Measurements from ENCODE around the gene BCOR.

Gene BCOR

GRCh38 chrX:40111868-40112267, 14.1 kb upstream of the BCOR start:
- DNase-seq = no peak

DNA sequence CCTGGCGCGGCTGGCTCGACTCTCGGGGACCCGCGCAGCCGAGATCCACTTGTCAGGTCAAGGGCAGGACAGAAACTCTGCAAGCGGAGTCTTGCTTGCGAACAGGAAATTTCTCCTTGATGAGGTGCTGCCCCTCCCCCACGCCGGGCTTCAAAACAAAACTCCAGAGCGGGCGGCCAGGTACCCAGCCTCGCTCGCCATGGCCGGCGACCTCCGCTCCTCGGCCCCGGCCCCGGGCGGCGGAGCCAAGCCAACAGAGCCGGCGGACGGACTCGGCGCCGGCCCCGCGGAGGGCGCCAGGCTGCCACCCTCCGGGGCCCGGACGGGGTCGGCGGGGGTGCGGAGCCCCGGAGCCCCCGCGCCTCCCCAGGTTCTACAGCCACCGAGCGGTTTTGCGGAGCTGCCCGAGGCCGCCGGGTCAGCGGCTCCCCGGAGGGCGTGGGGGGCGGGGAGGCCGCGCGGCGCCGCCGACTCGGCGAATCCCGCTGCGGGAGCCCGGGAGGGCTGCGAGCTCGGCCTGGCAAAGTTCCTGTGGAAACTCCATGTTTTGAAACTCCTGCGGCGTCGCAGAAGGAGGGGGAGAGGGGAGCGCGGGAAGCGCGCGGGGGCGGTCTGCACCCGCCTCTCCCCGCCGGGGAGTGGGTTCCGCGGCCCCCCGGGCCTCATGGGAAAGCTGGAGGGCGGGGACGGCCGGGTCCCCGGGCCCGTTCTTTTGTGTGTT, 11.7 kb upstream of the BCOR start:
- no peak for DNase-seq

- DNase-seq = peak; percentile 65
These were observed 11.2 kb upstream of the BCOR start for GRCh38 chrX:40108959-40109287.

DNA sequence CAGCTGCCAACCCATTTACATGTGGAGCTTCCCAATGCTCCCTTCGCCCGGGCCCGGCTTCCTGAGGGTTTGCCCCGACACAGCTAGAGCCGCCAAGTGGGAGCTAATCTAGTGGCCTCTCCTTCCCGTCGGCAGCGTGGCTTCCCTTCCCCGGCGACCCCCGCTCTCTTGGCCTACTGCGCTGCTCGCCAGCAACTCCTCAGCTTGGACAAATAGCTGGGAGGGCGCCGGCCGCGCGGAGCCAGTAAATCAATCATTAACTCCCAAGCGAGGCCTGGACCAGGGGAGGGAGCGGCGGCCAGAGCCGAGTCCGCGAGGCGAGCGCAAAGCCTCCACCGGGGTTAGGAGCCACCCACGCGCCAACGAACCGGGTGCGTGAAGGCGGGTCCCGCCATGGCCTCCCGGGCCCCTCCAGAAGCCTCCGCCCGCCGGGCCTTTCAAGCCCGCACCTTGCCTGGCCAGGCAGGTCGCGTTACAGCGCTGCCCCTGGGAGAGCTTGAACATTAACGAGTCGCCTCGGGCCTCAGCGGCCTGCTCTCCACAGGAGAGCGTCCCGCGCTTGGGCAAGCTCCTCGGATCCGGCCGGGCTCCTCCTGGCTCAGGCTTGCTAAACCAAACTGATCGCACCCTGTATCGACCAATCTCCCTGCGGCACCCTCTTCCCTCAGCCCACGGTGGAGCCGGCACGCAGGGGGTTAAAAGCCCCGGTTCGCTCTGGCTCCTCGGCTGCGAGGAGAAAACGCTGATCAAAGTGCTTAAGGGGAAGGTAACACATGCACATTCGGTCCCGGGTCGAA, 10.6 kb upstream of the BCOR start:
- no peak for DNase-seq

DNA sequence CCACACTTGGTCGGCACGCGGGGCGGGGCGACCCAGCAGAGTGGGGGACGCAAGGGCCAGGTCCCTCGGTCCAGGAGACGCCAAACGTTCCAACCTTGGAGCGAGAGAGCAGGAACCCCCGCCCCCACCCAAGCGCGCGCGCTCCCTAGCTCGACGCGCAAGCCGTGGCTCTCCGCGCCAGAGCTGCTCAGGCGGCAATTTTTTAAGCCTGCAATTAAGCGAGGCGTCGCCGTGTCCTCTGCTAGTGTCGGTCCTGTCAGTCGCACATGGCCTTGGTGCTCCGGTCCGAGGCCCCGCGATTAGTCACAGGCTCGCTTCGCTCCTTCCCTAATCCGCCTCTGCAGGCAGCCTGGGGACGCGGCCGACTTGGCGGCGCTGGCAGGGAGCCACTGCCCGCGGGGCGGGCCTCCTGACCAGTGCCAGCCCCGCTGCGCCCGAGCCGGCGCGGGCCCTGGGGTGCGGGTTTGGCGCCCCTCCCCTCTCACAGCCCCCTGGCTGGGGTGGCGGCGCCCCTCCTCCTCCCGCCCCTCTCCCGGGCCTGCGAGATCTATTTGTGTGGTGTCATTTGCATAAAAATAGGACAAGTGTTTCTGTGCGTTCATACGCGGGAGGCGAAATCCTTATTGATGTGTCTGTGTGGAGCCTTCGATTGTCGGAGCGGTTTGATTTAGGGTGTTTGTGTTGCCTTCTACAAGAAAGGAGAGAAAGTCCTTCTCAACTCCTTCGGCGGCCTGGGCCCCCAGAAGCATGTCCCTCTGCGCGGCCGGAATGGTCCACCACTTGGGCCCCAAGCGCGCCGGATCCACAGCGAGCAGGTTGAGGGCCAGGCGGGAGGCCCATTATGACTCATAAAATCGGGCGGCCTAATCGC, 9.8 kb upstream of the BCOR start:
- DNase-seq = no peak

GRCh38 chrX:40106676-40107290, 9.0 kb upstream of the BCOR start:
- no peak for DNase-seq

- peak; percentile 67 for DNase-seq
These were observed 8.3 kb upstream of the BCOR start for GRCh38 chrX:40105835-40106675.

GRCh38 chrX:40104985-40105834, 7.5 kb upstream of the BCOR start:
- DNase-seq = no peak

DNA sequence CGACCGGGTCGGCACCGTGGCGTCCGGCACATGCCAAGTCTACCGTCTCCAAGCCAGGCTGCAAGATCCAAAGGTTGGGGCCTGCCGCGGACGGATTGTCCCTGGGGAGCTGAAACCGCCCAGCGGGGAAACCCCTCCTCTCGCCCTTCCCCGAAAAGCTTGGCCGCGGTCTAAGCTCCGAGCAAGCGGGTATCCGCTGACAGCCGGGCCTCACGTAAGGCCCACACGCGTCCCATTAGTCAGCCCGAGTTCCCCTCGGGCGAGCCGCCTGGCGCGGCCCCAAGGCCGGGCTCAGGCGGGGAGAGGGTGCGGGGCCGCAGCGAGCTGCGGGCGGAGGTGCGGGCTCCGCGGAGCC, 6.8 kb upstream of the BCOR start:
- DNase-seq = no peak

DNA sequence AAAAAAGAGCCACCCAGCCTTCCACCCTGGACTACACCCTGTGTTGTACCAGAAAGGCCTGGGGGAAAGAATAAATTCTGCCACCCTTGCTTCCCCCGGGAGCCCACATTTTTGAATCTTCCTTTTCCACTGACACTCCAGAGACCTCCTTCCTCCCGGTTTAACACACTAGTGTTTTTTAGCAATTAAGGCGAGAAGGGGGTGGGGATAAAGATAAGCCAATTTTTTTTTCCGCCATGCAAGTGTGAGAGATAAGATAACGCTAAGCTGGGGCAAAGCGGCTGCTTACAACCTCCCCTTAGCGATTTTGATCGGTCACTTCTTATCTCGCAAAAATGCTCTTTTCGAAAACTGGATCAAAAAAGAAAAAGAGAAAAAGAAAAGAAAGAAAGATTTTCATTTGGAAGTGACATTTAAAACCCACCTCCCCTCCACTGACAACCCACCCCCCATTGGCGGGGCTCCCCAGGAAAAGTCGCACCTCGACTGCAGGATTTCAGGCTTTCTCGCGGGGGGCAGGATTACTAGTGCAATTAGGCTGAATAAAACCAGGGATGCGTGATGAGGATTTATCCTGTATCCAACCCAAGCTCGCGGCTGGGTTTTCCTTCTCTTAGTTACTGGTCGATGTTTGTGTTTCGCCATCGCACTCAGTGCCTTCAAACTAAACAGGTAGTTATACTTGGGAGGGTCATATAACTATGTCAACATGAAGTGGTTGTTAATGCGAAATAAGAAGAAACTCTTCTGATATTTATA, 6.0 kb upstream of the BCOR start:
- no peak for DNase-seq

GRCh38 chrX:40102393-40103381, 4.9 kb upstream of the BCOR start:
- DNase-seq = no peak

DNA sequence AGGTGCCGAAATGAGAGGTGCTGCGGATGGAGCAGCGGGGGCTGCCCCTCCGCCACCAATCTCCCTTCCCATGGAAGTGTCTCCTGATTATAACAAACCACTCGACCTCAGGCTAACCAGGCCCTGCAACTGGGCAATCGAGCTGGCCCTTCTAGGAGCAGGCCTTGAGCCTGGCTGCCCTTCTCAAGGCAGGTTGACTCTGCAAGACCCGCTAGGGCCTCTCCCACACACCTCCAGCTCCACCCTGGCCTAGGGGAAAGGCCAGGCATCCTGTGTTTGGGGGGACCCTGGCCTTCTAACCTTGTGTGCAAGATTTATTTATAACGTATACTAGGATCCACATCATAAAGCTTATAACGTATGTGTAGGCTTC, 3.7 kb upstream of the BCOR start:
- DNase-seq = no peak

DNA sequence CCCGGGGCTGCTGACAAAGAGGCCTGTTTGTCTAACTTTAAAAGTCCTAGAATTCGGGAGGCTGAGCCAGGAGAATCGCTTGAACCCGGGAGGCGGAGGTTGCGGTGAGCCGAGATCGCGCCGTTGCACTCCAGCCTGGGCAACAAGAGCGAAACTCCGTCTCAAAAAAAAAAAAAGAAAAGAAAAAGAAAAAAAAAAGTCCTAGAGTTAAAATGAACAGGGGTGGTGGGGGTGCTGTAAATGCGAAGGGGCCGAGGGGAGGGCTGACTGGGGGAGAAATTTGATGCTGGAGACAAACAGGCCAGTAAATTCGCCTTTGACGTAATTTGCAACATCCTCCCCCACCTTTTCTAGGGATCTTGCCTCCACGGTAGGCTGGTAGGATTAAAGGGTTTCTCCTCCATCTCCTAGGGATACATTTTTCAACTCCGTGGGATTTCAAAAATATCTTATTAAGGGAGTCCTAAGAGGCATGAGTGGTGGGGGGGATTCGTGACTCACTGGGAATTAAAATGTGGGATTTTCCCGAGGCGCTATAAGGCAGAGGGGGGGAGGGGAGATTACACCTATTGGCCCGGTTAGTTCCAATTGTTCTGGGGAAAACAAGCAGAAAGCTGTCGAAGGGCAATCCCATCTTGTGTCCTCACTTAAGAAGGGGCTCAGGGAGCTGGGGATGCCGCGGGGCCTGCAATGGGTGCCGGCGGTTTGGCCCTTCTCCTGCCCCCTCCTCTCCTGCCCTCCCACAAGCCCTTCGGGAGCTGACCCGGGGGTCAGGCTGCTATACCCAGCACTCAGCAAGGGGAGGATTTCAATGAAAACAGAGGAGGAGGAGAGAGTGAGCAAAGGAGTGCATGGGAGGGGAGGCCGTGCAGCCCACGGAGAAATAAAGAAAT, 3.0 kb upstream of the BCOR start:
- DNase-seq = no peak

- DNase-seq = no peak
These were observed 2.4 kb upstream of the BCOR start for GRCh38 chrX:40100141-40100536.

GRCh38 chrX:40099055-40099958, 1.5 kb upstream of the BCOR start:
- DNase-seq = peak; percentile 27

DNA sequence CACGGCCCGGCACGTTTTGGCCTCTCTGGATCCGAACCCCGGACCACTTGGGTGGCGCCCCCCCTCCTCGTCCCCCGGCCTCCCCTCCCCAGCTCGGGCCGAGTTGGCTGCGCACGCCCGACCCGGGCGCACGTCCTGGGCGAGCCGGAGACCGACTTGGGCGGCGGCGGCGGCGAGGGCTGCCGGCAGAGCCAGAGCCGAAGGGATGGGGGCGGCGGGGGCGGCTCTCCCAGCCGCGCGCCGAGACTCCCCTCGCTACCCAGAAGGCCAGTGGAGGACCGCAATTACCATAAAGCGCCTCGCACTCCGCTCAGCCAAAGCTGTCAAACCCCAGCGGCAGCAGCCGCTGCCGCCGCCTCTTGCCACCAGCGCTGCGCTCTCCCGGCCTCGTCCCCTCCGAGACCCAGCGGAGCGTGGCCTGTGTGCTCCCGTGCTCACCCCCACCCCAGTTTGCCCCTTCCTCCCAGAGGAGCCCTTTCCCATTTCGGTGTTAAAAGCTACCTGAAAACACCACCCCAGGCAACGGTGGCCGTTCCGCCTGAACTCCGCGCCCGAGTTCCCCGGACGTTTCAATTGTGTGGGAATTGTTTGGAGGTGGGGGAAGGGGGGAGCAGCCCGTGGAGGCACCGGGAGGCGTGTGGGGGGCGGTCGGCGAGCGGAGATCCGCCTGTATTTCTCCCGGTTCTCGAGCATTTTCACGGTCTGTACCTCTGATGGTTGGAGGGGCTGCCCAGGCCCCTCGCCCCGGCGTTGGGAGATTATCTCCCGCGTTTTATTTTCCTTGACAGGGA, 701 bp upstream of the BCOR start:
- DNase-seq = peak; percentile 47

Data from stimulated activated CD4-positive, alpha-beta T cell treated with anti-CD3 and anti-CD28 coated beads, Interleukin-4, amount 100 ng/mL, for 24 hours (primary cell).